ENCODE data around the gene HNRNPC.

DNA sequence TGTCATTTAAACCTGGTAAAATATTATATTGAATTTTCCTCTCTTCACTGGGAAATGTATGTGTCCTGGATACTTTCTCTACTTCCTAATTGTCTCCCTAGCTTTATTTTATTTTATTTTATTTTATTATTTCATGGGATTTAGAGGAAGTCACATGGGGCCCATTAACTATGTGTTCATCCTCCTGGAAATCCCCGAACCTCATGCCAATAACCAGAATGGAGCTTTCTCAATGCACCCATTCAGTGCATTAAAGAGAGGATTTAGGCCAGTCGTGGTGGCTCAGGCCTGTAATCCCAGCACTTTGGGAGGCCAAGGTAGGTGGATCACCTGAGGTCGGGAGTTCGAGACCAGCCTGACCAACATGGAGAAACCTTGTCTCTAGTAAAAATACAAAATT lies 9.4 kb upstream of the HNRNPC start:
- TF ChIP-seq, protein P1, sequence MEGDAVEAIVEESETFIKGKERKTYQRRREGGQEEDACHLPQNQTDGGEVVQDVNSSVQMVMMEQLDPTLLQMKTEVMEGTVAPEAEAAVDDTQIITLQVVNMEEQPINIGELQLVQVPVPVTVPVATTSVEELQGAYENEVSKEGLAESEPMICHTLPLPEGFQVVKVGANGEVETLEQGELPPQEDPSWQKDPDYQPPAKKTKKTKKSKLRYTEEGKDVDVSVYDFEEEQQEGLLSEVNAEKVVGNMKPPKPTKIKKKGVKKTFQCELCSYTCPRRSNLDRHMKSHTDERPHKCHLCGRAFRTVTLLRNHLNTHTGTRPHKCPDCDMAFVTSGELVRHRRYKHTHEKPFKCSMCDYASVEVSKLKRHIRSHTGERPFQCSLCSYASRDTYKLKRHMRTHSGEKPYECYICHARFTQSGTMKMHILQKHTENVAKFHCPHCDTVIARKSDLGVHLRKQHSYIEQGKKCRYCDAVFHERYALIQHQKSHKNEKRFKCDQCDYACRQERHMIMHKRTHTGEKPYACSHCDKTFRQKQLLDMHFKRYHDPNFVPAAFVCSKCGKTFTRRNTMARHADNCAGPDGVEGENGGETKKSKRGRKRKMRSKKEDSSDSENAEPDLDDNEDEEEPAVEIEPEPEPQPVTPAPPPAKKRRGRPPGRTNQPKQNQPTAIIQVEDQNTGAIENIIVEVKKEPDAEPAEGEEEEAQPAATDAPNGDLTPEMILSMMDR (conservative IDR thresholded peaks at IDR 0.05; ENCODE audit: low read length), result no peak
- no peak for TF ChIP-seq EZH2phosphoT487 (IDR thresholded peaks at IDR 0.05; ENCODE audit: borderline replicate concordance, low read depth, low read length)

Measured in OCI-LY7 (cell line).